Measurements from ENCODE around the gene ELANE.

DNA sequence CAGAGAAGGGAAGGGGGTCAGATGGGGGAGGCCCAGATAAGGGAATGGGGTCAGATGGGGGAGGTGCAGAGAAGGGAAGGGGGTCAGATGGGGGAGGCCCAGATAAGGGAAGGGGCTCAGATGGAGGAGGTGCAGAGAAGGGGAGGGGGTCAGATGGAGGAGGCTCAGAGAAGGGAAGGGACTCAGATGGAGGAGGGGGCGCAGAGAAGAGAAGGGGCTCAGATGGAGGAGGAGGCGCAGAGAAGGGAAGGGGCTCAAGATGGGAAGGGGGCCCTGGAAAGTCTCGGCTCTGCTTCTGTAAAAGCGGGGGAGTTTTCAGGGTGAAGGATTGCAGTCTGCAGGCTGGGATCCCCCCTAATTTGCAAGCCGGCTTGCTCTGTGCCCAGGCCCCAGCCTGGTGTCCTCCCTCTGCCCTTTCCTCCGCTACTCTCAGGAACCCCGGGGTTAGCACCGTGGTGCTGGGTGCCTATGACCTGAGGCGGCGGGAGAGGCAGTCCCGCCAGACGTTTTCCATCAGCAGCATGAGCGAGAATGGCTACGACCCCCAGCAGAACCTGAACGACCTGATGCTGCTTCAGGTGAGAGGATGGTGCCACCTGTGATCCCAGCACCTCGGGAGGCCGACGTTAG, 22.9 kb upstream of the ELANE start:
- TF ChIP-seq, protein P1, sequence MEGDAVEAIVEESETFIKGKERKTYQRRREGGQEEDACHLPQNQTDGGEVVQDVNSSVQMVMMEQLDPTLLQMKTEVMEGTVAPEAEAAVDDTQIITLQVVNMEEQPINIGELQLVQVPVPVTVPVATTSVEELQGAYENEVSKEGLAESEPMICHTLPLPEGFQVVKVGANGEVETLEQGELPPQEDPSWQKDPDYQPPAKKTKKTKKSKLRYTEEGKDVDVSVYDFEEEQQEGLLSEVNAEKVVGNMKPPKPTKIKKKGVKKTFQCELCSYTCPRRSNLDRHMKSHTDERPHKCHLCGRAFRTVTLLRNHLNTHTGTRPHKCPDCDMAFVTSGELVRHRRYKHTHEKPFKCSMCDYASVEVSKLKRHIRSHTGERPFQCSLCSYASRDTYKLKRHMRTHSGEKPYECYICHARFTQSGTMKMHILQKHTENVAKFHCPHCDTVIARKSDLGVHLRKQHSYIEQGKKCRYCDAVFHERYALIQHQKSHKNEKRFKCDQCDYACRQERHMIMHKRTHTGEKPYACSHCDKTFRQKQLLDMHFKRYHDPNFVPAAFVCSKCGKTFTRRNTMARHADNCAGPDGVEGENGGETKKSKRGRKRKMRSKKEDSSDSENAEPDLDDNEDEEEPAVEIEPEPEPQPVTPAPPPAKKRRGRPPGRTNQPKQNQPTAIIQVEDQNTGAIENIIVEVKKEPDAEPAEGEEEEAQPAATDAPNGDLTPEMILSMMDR (conservative IDR thresholded peaks at IDR 0.05; ENCODE audit: low read length): no peak
- TF ChIP-seq EZH2phosphoT487 (IDR thresholded peaks at IDR 0.05; ENCODE audit: borderline replicate concordance, low read depth, low read length): no peak

All from OCI-LY7 (cell line).